Keratinocyte (primary cell): ENCODE results near the gene DNAAF5. TPM values are rescaled to one million over a fixed set of nuclear protein-coding genes. Genes with fewer than 3 reads are reported as not detected.

Experiments used
- DNase-seq: peaks from one replicate; pipeline ENCODE4 v3.0.0-alpha.2; 2011; ENCODE audit warnings: low read depth, missing footprints, low spot score
- FAIRE-seq: peaks from 2 replicates; lab custom pipeline; 2011; peaks lifted over from hg19 to GRCh38; lab: Jason Lieb, UNC
- H2AFZ ChIP-seq: 2 replicates; pipeline ENCODE4 v1.6.0; 2012; ENCODE audit warnings: low read length, control low read depth, inconsistent platforms; ENCODE audit not compliant: control insufficient read depth
- H3K27ac ChIP-seq: 2 replicates; pipeline ENCODE4 v1.5.1; 2011; ENCODE audit warnings: low read length; ENCODE audit not compliant: control insufficient read depth, insufficient read depth
- H3K27me3 ChIP-seq: 3 replicates; pipeline ENCODE4 v1.6.0; 2011; ENCODE audit warnings: low read length; ENCODE audit not compliant: control insufficient read depth, insufficient read depth; ENCODE audit errors: extremely low read depth
- H3K36me3 ChIP-seq, 2 experiments: 2 replicates in 1 of 2; 3 replicates in 1 of 2; pipeline ENCODE4 v1.5.1; 2011; ENCODE audit warnings: low read length in 2 of 2, mild to moderate bottlenecking in 1 of 2; ENCODE audit not compliant: control insufficient read depth in 2 of 2, insufficient read depth in 2 of 2; ENCODE audit errors: extremely low read depth in 1 of 2
- H3K4me1 ChIP-seq: 3 replicates; pipeline ENCODE4 v1.5.1; 2011; ENCODE audit warnings: low read length; ENCODE audit not compliant: control insufficient read depth, insufficient read depth; ENCODE audit errors: extremely low read depth
- H3K4me2 ChIP-seq: 3 replicates; pipeline ENCODE4 v1.6.0; 2011; ENCODE audit warnings: low read depth, low read length; ENCODE audit not compliant: control insufficient read depth, insufficient read depth; ENCODE audit errors: extremely low read depth
- H3K4me3 ChIP-seq, 3 experiments: fragments of 200-600 bp in 1 of 3; sonication (generic) in 1 of 3; 2 replicates in 2 of 3; 3 replicates in 1 of 3; pipeline ENCODE4 v1.5.1; 2011 to 2016; ENCODE audit warnings: low read length in 3 of 3, mild to moderate bottlenecking in 3 of 3, control low read depth in 2 of 3, inconsistent platforms in 1 of 3, low read depth in 1 of 3, mixed read lengths in 1 of 3, mixed run types in 1 of 3, moderate library complexity in 1 of 3; ENCODE audit not compliant: control insufficient read depth in 2 of 3, insufficient read depth in 2 of 3; ENCODE audit errors: extremely low read depth in 1 of 3
- H3K79me2 ChIP-seq: 2 replicates; pipeline ENCODE4 v1.6.0; 2012; ENCODE audit warnings: low read length; ENCODE audit not compliant: control insufficient read depth, insufficient read depth
- H3K9ac ChIP-seq: 3 replicates; pipeline ENCODE4 v1.6.0; 2011; ENCODE audit warnings: low read length; ENCODE audit not compliant: control insufficient read depth, insufficient read depth; ENCODE audit errors: extremely low read depth
- H3K9me1 ChIP-seq: 3 replicates; pipeline ENCODE4 v1.6.0; 2011; ENCODE audit warnings: low read length; ENCODE audit not compliant: control insufficient read depth, insufficient read depth; ENCODE audit errors: extremely low read depth
- H3K9me3 ChIP-seq: 2 replicates; pipeline ENCODE4 v1.5.1; 2012; ENCODE audit warnings: low read depth, low read length; ENCODE audit not compliant: control insufficient read depth
- H4K20me1 ChIP-seq: 3 replicates; pipeline ENCODE4 v1.6.0; 2011; ENCODE audit warnings: low read length; ENCODE audit not compliant: control insufficient read depth, insufficient read depth; ENCODE audit errors: extremely low read depth
- CTCF ChIP-seq, 3 experiments: IDR thresholded peaks in 1 of 3; conservative IDR thresholded peaks in 1 of 3; optimal IDR thresholded peaks in 1 of 3; 2 replicates in 2 of 3; 3 replicates in 1 of 3; pipeline versions ENCODE3 to v1.5.1; 2011; ENCODE audit warnings: low read length in 3 of 3, mild to moderate bottlenecking in 3 of 3, moderate library complexity in 2 of 3, control low read depth in 1 of 3, inconsistent platforms in 1 of 3; ENCODE audit not compliant: insufficient read depth in 2 of 3; ENCODE audit errors: extremely low read depth in 1 of 3
- EZH2 ChIP-seq: IDR thresholded peaks from one replicate; pipeline ENCODE4 v1.6.1; 2012; ENCODE audit warnings: inconsistent platforms, mild to moderate bottlenecking, low read length, moderate library complexity
- dilution Hi-C: fragments of 300-500 bp; cut with MboI; formaldehyde crosslinking; loops from one replicate; pipeline ENCODE4 v1.7.0; 2020; ENCODE audit warnings: low sequenced_read_pairs; ENCODE audit not compliant: extremely low pct_ligation_motif_present
- polyA plus RNA-seq, 5 experiments: library from polyadenylated mRNA; depleted of rRNA in 3 of 5; stranded (reverse) in 3 of 5; stranded (forward) in 1 of 5; unstranded in 1 of 5; fragments of >200 nt; gene quantifications; 1 replicate in 1 of 5; 2 replicates in 3 of 5; 3 replicates in 1 of 5; pipeline versions ENCODE4 v1.2.1 to v1.2.3, GENCODE V29; 2011 to 2012; ENCODE audit warnings: missing spikeins in 2 of 5, low read depth in 1 of 5, low replicate concordance in 1 of 5

The DNAAF5 gene
- polyA plus RNA-seq, 1 donor (not counting 4 experiments of a cell fraction or from before 2014, with no cell fraction given) = 16.3 TPM

- Histone ChIP-seq H3K4me2 (no peak overlapping the region), H3K9me1 (no peaks in the 10 kb centered on the region), H3K4me3 (no peak overlapping the region), H3K27ac (no peak overlapping the region), H3K27me3 (peaks cover 5% of the 10 kb centered on the region), H3K9me3 (no peaks in the 10 kb centered on the region), H3K79me2 (no peaks in the 10 kb centered on the region), H2AFZ (no peak overlapping the region), H3K36me3 (peaks cover 1 to 2% of the 10 kb centered on the region in 2 experiments), H3K9ac (no peak overlapping the region), H3K4me1 (no peaks in the 10 kb centered on the region), H4K20me1 (peaks cover 3% of the 10 kb centered on the region)
- dilution Hi-C loops = no loop called here
- TF ChIP-seq CTCF (optimal IDR thresholded peaks at IDR 0.05 in 1 of 3, IDR thresholded peaks at IDR 0.05 in 1 of 3, conservative IDR thresholded peaks at IDR 0.05 in 1 of 3; ENCODE audit: extremely low read depth in 1 of 3, insufficient read depth in 2 of 3, low read length in 3 of 3) = no peak
- no peak for TF ChIP-seq EZH2
- FAIRE-seq (no peak), DNase-seq (no peak)
Observed at GRCh38 chr7:712381-713138, 13.9 kb upstream of the DNAAF5 start.

- DNase-seq (no peak), FAIRE-seq (no peak)
- Histone ChIP-seq H3K9me3 (no peaks in the 10 kb centered on the region), H2AFZ (no peak overlapping the region), H3K27me3 (peaks cover 5% of the 10 kb centered on the region), H3K9ac (no peak overlapping the region), H3K4me2 (no peak overlapping the region), H4K20me1 (peaks cover 3% of the 10 kb centered on the region), H3K36me3 (peaks cover 1 to 2% of the 10 kb centered on the region in 2 experiments), H3K4me1 (no peaks in the 10 kb centered on the region), H3K79me2 (no peaks in the 10 kb centered on the region), H3K4me3 (no peak overlapping the region), H3K27ac (no peak overlapping the region), H3K9me1 (no peaks in the 10 kb centered on the region)
- dilution Hi-C loops = no loop called here
- TF ChIP-seq EZH2 = no peak
- no peak for TF ChIP-seq CTCF (optimal IDR thresholded peaks at IDR 0.05 in 1 of 3, IDR thresholded peaks at IDR 0.05 in 1 of 3, conservative IDR thresholded peaks at IDR 0.05 in 1 of 3; ENCODE audit: extremely low read depth in 1 of 3, insufficient read depth in 2 of 3, low read length in 3 of 3)
Observed at GRCh38 chr7:713139-713457, 13.4 kb upstream of the DNAAF5 start.
